Measurements from ENCODE around the gene SPRR3.

SPRR3 gene

DNA sequence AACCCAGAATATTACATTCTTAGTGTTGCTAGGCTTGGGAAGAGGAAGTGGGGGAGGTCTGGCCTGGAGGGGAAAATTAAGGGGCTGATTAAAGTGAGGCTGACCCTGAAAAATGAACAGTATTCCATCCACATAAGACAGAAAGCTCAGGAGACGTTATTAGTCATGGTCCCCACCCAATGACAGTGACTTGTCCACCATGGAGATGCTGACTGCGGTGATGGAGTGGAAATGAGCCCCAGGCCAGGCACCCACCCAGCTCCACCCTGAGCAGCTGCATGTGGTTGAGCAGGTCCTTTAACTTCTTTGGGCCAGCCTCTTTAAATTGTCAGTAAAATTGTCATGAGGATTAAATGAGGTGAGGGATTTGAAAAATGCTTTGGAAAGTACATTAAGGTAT lies 32.5 kb upstream of the SPRR3 start:
- DNase-seq (ENCODE audit: extremely low spot score): no peak
- TF ChIP-seq CTBP1 (IDR thresholded peaks at IDR 0.05; ENCODE audit: borderline replicate concordance) (no peak), ZNF384 (IDR thresholded peaks at IDR 0.05) (no peak), HDGF (IDR thresholded peaks at IDR 0.05; ENCODE audit: borderline replicate concordance) (no peak), ARNT (IDR thresholded peaks at IDR 0.05) (no peak), FOXK2 (IDR thresholded peaks at IDR 0.05) (no peak), FOXM1 (IDR thresholded peaks at IDR 0.05; ENCODE audit: borderline replicate concordance) (no peak), ELF4 (IDR thresholded peaks at IDR 0.05) (no peak), NFRKB (IDR thresholded peaks at IDR 0.05) (no peak)
- ChIA-PET POLR2A (no interaction called here), CTCF (no interaction called here)

GRCh38 chr1:152970495-152970894 lies 31.1 kb upstream of the SPRR3 start, which contains the start of gene SPRR4:
TSS of gene SPRR4 (plus strand) at chr1:152970648. CDS start at chr1:152971891, 1,243 bp downstream.
- DNase-seq (ENCODE audit: extremely low spot score): no peak
- TF ChIP-seq FOXK2 (IDR thresholded peaks at IDR 0.05) (no peak), NFRKB (IDR thresholded peaks at IDR 0.05) (no peak), CTBP1 (IDR thresholded peaks at IDR 0.05; ENCODE audit: borderline replicate concordance) (no peak)
- TF ChIP-seq, protein P1, sequence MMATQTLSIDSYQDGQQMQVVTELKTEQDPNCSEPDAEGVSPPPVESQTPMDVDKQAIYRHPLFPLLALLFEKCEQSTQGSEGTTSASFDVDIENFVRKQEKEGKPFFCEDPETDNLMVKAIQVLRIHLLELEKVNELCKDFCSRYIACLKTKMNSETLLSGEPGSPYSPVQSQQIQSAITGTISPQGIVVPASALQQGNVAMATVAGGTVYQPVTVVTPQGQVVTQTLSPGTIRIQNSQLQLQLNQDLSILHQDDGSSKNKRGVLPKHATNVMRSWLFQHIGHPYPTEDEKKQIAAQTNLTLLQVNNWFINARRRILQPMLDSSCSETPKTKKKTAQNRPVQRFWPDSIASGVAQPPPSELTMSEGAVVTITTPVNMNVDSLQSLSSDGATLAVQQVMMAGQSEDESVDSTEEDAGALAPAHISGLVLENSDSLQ (IDR thresholded peaks at IDR 0.05): no peak
- CTCF ChIA-PET: no interaction called here
- POLR2A ChIA-PET: no interaction called here

DNA sequence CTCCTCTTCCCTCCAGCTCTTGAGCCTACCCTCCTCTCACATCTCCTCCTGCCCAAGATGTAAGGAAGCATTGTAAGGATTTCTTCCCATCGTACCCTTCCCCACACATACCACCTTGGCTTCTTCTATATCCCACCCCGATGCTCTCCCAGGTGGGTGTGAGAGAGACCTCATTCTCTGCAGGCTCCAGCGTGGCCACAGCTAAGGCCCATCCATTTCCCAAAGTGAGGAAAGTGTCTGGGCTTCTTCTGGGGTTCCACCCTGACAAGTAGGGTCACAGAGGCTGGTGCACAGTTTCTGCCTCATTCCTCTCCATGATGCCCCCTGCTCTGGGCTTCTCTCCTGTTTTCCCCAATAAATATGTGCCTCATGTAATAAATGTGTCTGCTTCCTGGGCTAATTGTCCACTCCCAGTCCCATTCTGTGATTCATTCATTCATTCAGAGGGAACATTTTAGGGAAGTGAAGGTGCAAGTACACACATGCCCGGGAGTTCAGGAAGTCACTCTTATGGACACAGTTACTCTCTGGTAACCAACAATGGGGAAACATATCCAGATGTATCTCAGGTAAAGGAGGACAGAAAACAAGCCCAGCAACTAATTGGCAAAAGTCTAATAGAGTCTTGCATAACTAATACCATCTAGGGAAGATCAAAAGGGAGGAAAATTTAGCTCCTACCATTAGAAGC lies 29.2 kb upstream of the SPRR3 start:
- POLR2A ChIA-PET: no interaction called here
- CTCF ChIA-PET: no interaction called here
- DNase-seq (ENCODE audit: extremely low spot score): no peak
- TF ChIP-seq ARNT (IDR thresholded peaks at IDR 0.05): no peak

DNA sequence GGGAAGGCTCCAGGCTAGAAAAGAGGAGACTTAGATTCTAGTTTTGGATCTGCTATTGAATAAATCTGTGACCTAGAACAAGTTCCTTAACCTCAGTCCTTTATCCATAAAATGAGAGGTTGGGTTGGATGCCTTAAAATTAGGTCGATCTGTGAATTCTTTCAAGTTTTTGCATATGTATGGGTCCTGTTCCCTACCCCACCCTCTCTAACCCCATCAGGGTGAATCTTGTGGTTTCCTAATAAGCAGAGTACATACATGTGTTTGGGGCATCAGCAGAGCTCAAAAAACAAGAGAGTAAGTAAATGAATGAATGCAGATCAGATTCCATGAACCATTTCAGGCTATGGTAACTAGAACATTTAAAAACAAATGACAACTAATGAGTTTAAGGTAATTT lies 24.9 kb upstream of the SPRR3 start:
- TF ChIP-seq ARNT (IDR thresholded peaks at IDR 0.05): no peak
- TF ChIP-seq FOXA1 (IDR thresholded peaks at IDR 0.05): no peak
- TF ChIP-seq, protein P1 (IDR thresholded peaks at IDR 0.05): no peak
- TF ChIP-seq SUZ12 (IDR thresholded peaks at IDR 0.05): no peak
- no peak for TF ChIP-seq ZNF384 (IDR thresholded peaks at IDR 0.05)
- TF ChIP-seq FOXM1 (IDR thresholded peaks at IDR 0.05; ENCODE audit: borderline replicate concordance): no peak
- TF ChIP-seq FOXK2 (IDR thresholded peaks at IDR 0.05): no peak
- no peak for TF ChIP-seq LEF1 (IDR thresholded peaks at IDR 0.05; ENCODE audit: borderline replicate concordance)
- TF ChIP-seq NFRKB (IDR thresholded peaks at IDR 0.05): no peak
- no peak for TF ChIP-seq CTBP1 (IDR thresholded peaks at IDR 0.05; ENCODE audit: borderline replicate concordance)
- no peak for TF ChIP-seq SP1 (IDR thresholded peaks at IDR 0.05)
- no peak for TF ChIP-seq HDGF (IDR thresholded peaks at IDR 0.05; ENCODE audit: borderline replicate concordance)
- no peak for TF ChIP-seq L3MBTL2 (conservative IDR thresholded peaks at IDR 0.05)
- no peak for TF ChIP-seq TARDBP (IDR thresholded peaks at IDR 0.05)
- no peak for TF ChIP-seq ELF4 (IDR thresholded peaks at IDR 0.05)
- TF ChIP-seq BHLHE40 (IDR thresholded peaks at IDR 0.05; ENCODE audit: borderline replicate concordance): no peak
- POLR2A ChIA-PET: no interaction called here
- CTCF ChIA-PET: no interaction called here
- DNase-seq (ENCODE audit: extremely low spot score): no peak

DNA sequence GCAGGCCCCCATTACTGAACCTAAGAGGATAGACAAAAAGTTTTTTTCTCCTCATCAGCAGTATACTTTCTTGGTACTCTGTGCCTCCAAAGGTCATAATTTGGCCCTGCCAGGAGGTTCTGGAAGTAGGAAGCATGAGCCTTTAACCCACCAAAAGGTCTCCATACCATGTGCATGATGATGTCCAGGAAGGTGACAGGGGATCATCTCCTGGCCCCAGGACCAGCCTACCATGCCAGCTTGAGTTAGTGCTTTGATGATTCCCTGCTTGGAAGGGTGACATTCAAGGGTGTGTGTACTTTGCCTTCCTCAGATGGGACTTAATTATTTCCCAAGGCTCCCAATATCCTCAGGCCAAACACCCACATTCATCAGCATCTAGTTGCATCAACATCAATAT lies 23.9 kb upstream of the SPRR3 start:
- TF ChIP-seq LEF1 (IDR thresholded peaks at IDR 0.05; ENCODE audit: borderline replicate concordance): no peak
- TF ChIP-seq SP1 (IDR thresholded peaks at IDR 0.05): no peak
- TF ChIP-seq SUZ12 (IDR thresholded peaks at IDR 0.05): no peak
- no peak for TF ChIP-seq FOXK2 (IDR thresholded peaks at IDR 0.05)
- no peak for TF ChIP-seq HDGF (IDR thresholded peaks at IDR 0.05; ENCODE audit: borderline replicate concordance)
- DNase-seq (ENCODE audit: extremely low spot score): no peak
- POLR2A ChIA-PET: no interaction called here
- CTCF ChIA-PET: no interaction called here

- ChIA-PET CTCF (interaction anchor here (0.6 kb wide), 1 partner anchor 34 kb away, joined by 3 read pairs; no protein-coding TSS in a partner anchor), POLR2A (no interaction called here)
- DNase-seq (ENCODE audit: extremely low spot score): no peak
- no peak for TF ChIP-seq SP1 (IDR thresholded peaks at IDR 0.05)
- TF ChIP-seq FOXK2 (IDR thresholded peaks at IDR 0.05): no peak
- TF ChIP-seq BHLHE40 (IDR thresholded peaks at IDR 0.05; ENCODE audit: borderline replicate concordance): no peak
- no peak for TF ChIP-seq SUZ12 (IDR thresholded peaks at IDR 0.05)
- no peak for TF ChIP-seq CTBP1 (IDR thresholded peaks at IDR 0.05; ENCODE audit: borderline replicate concordance)
- TF ChIP-seq ELF4 (IDR thresholded peaks at IDR 0.05): no peak
- TF ChIP-seq FOXA1 (IDR thresholded peaks at IDR 0.05): no peak
- no peak for TF ChIP-seq TARDBP (IDR thresholded peaks at IDR 0.05)
- no peak for TF ChIP-seq HDGF (IDR thresholded peaks at IDR 0.05; ENCODE audit: borderline replicate concordance)
- no peak for TF ChIP-seq NFRKB (IDR thresholded peaks at IDR 0.05)
- no peak for TF ChIP-seq FOXM1 (IDR thresholded peaks at IDR 0.05; ENCODE audit: borderline replicate concordance)
- TF ChIP-seq ARNT (IDR thresholded peaks at IDR 0.05): no peak
- TF ChIP-seq, protein P1 (IDR thresholded peaks at IDR 0.05): no peak
- no peak for TF ChIP-seq L3MBTL2 (conservative IDR thresholded peaks at IDR 0.05)
- TF ChIP-seq ZNF384 (IDR thresholded peaks at IDR 0.05): no peak
- no peak for TF ChIP-seq LEF1 (IDR thresholded peaks at IDR 0.05; ENCODE audit: borderline replicate concordance)
Measured at GRCh38 chr1:152980676-152981075, 20.9 kb upstream of the SPRR3 start.
